ENCODE measurements around the gene NTRK2.

NTRK2 gene

GRCh38 chr9:84900421-84900820 lies 230.9 kb downstream of the NTRK2 start:
- DNase-seq = no peak

GRCh38 chr9:84903963-84904362 lies 234.4 kb downstream of the NTRK2 start:
- DNase-seq = no peak

DNA sequence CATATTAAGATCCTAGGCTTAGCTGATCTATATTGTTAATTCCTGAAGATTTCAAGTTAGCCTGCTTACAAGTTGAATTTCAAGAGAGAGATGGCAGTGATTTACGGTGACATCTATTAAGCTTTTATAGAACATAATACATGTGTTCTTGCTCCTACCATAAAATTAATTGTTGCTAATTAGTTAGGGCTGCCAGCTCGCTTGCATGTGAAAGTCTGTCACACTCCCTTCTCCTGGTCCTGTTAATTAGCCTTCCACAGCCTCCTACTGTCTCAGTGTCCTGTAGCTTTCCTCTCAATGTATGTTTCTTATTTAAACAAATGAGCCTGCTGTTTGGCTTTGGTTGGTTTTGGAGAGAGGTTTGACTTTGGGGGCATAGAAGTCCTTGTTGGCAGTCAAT lies 247.2 kb downstream of the NTRK2 start:
- no peak for DNase-seq

GRCh38 chr9:84917366-84918070 lies 248.0 kb downstream of the NTRK2 start:
- DNase-seq = no peak

DNA sequence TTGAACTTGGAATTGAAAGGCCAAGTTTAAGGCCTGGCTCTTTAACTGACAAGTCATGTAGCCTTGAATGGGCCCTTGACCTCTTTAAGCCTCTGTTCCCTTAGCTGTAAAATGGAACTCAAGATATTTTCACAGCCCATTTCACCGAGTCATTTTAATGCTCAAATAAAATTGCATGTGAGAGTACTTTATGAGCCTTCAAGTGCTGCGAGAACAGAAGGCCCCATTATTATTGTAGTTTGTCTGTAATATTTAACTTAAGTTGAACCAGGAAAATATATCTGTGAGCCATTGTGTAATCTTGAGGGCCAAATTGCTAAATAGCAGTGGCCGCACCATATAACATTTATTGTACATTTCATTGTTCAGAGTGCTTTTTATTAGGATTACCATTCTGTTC lies 249.9 kb downstream of the NTRK2 start:
- DNase-seq = no peak

DNA sequence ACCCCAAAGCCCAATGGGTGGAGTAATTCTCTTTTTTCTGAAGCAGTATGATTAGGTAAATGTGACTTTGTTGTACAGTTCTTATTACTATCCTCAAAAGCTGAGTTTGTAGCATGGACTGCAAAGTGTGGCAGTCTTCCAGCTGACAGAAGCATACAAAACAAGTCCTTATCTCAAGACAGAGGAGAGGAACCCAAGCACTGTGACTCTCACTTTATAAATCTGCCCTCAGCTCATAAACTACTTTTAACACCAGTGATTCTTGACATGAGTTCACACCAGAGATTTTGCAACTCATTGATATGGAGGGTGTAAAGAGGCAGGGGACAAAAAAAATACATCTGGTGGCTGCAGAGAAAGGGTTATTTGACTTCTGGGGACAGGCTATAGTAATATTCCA lies 251.6 kb downstream of the NTRK2 start:
- no peak for DNase-seq

- no peak for DNase-seq
Observed at GRCh38 chr9:84922051-84922450, 252.5 kb downstream of the NTRK2 start.

- DNase-seq = no peak
Observed at GRCh38 chr9:84924266-84924665, 254.7 kb downstream of the NTRK2 start.

GRCh38 chr9:84925225-84925872 lies 255.8 kb downstream of the NTRK2 start:
- no peak for DNase-seq

GRCh38 chr9:84926793-84927192 lies 257.3 kb downstream of the NTRK2 start:
- DNase-seq = no peak

DNA sequence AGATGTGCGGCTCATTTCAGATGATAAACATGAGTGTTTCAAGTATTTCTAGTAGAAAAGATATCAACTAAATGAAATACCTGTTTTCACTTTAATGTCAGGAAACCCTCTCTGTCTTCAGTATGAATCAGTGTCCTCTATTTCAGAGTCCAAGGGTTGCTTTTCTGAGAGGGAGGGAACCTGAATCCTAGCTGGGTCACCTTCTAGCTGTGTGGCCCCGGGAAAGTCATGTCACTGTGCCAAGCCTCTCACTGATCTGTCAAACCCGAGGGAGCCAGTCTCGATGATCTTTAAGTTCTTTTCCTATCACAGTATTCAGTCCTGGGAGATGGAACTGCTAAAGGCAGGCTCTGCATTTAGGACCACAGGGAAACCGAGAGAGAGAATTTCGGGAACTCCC lies 258.9 kb downstream of the NTRK2 start:
- DNase-seq = no peak

DNA sequence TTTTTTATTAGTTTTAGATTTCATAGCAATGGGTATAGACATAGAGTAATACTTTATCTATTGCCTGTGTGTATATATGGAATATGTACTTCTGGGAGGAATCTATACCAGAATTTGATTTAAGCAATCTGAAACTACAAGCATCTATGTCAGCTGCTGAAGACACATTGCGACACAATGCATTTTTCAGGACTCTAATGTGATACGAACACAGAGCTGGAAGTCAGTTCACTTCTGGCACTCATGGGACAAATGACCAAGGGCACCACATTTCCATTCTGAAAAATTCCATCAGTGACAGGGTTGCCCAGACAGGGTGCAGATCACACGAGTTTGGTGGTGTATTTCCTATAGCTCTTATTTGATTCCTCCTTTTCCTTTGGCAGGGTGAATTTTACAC lies 259.5 kb downstream of the NTRK2 start:
- no peak for DNase-seq

- no peak for DNase-seq
Observed at GRCh38 chr9:84932915-84933527, 263.5 kb downstream of the NTRK2 start.

DNA sequence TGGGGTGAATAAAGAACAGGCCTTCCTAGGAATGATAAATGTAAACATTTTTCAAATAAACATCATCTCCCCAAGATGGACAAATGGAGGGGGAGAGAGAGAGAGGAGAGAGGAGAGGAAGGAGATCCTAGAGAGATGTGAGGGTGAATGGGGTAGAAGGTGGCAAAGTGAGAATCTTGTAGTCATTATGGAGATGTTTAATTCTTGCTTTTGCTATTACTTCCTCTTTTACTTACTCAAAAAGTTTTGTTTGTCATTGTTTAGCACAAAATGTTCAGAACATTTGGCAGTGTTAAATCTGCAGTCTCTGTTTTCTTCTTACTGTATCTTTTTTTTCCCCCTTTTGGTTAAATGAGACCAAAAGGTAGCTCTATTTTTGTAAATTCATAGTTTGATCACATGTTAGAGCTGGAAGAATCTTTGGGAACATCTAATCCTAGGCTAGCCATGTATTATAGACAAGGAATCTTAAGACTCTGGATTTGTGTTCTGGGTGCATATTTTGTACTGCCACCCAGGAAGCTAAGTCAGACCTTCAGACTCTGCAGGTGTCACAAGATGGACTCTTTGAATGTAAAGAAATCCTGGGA lies 266.1 kb downstream of the NTRK2 start:
- no peak for DNase-seq

DNA sequence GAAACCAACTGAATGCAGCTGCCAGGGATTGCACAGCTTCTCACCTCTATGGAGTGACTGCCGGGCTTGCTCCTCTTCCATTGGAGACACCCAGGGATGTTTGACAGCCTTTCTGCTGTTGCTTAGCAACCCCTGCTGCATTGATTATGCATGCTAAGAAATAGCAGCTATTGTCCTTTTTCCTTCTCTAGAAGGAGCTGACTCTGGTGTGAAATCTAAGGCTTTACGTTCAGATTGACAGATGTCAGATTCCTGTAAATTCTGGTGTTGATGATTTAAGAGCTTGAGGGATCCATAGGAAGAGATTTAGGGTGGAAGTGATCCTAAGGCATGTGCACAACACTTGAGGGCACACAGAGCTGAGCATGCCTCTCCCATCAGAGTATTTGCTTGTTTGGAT lies 267.7 kb downstream of the NTRK2 start:
- DNase-seq = no peak

DNA sequence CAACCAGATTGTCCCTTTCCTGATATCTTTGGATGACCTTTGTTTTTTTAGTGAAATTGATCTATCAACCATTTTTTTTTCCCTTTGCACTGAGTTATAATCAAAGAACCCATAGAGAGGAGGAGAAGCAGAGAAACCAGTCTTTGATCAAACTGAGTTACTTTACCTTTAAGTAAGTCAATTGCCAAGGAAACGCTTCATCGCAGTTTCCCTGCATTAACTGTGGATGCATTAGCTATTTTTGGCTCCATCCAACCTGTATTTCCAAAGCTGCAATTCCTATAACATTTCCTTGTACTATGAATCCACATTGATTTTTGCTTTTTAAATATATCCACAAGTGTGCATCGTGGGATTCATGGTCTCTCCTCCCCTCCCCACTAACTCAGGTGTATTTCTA lies 268.1 kb downstream of the NTRK2 start:
- DNase-seq = no peak

DNA sequence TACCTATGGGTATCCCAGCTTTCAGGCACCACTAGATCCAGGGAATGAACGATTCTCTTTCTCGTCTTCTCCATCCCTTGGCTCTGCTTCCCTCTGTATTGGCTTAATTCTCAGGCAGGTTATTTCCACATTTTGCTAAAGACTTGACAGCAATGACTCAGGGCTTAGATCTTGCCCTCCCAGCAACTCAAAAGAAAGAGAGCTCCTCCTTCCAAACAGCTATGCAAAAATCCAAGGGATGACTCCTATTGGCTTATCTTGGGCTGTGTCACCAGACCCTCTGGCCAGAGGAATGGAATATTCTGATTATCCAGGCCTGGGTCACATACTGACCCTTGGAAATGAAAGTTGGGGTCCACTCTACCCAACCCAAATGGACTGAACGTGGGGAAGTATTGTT lies 270.2 kb downstream of the NTRK2 start:
- no peak for DNase-seq

GRCh38 chr9:84940294-84940693 lies 270.8 kb downstream of the NTRK2 start:
- DNase-seq = no peak

GRCh38 chr9:84941792-84942191 lies 272.3 kb downstream of the NTRK2 start:
- no peak for DNase-seq

GRCh38 chr9:84943482-84944050 lies 274.0 kb downstream of the NTRK2 start:
- DNase-seq = no peak

DNA sequence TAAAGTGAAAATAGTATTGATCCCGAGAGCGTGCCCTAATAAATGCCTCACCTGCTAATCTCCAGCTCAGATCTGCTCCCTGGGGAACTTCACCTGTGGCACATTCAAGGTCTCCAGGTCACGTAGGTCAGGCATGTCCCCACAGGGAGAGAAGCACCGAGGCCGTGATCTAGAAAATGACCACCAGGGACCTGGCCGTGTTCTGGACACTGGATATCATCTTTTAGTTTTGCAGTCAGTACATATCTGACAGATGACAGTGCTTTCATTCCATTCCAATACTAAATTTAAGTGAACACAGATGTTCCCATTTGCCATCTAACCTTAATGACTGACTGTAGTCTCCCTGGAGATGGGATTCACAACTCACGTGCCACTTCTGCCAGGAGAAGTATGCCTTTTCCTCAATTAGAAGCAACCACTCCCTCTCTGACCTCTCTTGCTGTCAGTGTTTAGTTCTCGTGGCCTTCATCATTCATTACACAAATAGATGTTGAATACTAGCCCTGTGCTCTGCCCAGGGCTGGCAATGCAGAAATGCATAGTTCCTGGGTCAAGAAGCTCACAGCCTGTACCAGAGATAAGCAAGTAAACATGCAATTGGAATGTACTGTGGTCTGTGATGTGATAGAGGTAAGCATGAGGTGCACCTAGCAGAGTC lies 276.5 kb downstream of the NTRK2 start:
- DNase-seq = no peak

- DNase-seq = no peak
Observed at GRCh38 chr9:84947412-84947972, 278.0 kb downstream of the NTRK2 start.

- no peak for DNase-seq
Observed at GRCh38 chr9:84949258-84949657, 279.7 kb downstream of the NTRK2 start.
